ENCODE results near the gene DTNB.

GRCh38 chr2:25710750-25711149 is 37.4 kb upstream of the DTNB start:
- TF ChIP-seq ZZZ3 (IDR thresholded peaks at IDR 0.05; ENCODE audit: control insufficient read depth, insufficient read length, low read depth) (no peak), ATF7 (IDR thresholded peaks at IDR 0.05; ENCODE audit: low read depth) (no peak), CTCF (IDR thresholded peaks at IDR 0.05 in 2 of 3, conservative IDR thresholded peaks at IDR 0.05 in 1 of 3; ENCODE audit: control insufficient read depth in 2 of 3, extremely low read depth in 1 of 3, insufficient read depth in 1 of 3, low read depth in 3 of 3, low read length in 3 of 3) (no peak), NR2C2 (IDR thresholded peaks at IDR 0.05; ENCODE audit: borderline replicate concordance, control insufficient read depth, insufficient read length, low read depth) (no peak), ZNF592 (IDR thresholded peaks at IDR 0.05) (no peak), POLR2A (IDR thresholded peaks at IDR 0.05; ENCODE audit: low read depth, low read length) (no peak), MTA3 (IDR thresholded peaks at IDR 0.05; ENCODE audit: borderline replicate concordance, low read length) (no peak), RELB (IDR thresholded peaks at IDR 0.05; ENCODE audit: low read depth) (no peak), POLR2AphosphoS5 (IDR thresholded peaks at IDR 0.05; ENCODE audit: low read length) (no peak), BCLAF1 (IDR thresholded peaks at IDR 0.05) (no peak), ZBTB33 (IDR thresholded peaks at IDR 0.05) (no peak)

All from GM12878 (cell line).